Smooth muscle cell (in vitro differentiated cells): ENCODE data around the gene OR7C1. TPM values are rescaled to one million over a fixed set of nuclear protein-coding genes. Genes with fewer than 3 reads are reported as not detected.

Experiments used
- DNase-seq: peaks from one replicate; lab custom pipeline; 2025; ENCODE audit not compliant: unreplicated experiment; lab: John Stamatoyannopoulos, UW
- H2AFZ ChIP-seq: fragments of 200-600 bp; sonication (generic); 2 replicates; pipeline ENCODE4 v1.6.0; 2016; ENCODE audit warnings: antibody characterized with exemption, low read depth, mild to moderate bottlenecking
- H3F3A ChIP-seq: fragments of 200-600 bp; sonication (generic); 2 replicates; pipeline ENCODE4 v1.6.0; 2017; ENCODE audit warnings: antibody characterized with exemption, low read depth
- H3K27ac ChIP-seq: fragments of 200-600 bp; sonication (generic); 2 replicates; pipeline ENCODE4 v1.5.1; 2016; ENCODE audit warnings: low read depth, mild to moderate bottlenecking
- H3K27me3 ChIP-seq: fragments of 200-600 bp; sonication (generic); 2 replicates; pipeline ENCODE4 v1.6.1; 2016; ENCODE audit warnings: low read depth, mild to moderate bottlenecking
- H3K36me3 ChIP-seq: fragments of 200-600 bp; sonication (generic); 2 replicates; pipeline ENCODE4 v1.5.1; 2016; ENCODE audit warnings: low read depth
- H3K4me1 ChIP-seq: fragments of 200-600 bp; sonication (generic); 2 replicates; pipeline ENCODE4 v1.5.1; 2016; ENCODE audit warnings: low read depth
- H3K4me2 ChIP-seq: fragments of 200-600 bp; sonication (generic); 2 replicates; pipeline ENCODE4 v1.6.0; 2016; ENCODE audit warnings: mild to moderate bottlenecking
- H3K4me3 ChIP-seq: fragments of 200-600 bp; sonication (generic); 2 replicates; pipeline ENCODE4 v1.5.1; 2016; ENCODE audit warnings: mild to moderate bottlenecking
- H3K79me2 ChIP-seq: fragments of 200-600 bp; sonication (generic); 2 replicates; pipeline ENCODE4 v1.6.0; 2016; ENCODE audit warnings: low read depth, mild to moderate bottlenecking
- H3K9ac ChIP-seq: fragments of 200-600 bp; sonication (generic); 2 replicates; pipeline ENCODE4 v1.6.0; 2016; ENCODE audit warnings: low read depth
- H3K9me3 ChIP-seq: fragments of 200-600 bp; sonication (generic); replicated peaks from 2 replicates; pipeline ENCODE4 v1.5.1; 2016; ENCODE audit warnings: low read depth
- H4K20me1 ChIP-seq: fragments of 200-600 bp; sonication (generic); 2 replicates; pipeline ENCODE4 v1.6.0; 2016; ENCODE audit warnings: low read depth
- WGBS: methylation state at CpG from one replicate; pipeline ENCODE4 v1.1.7; 2016; ENCODE audit warnings: low lambda C conversion rate; 5-methylcytosine and 5-hydroxymethylcytosine counted together
- polyA plus RNA-seq: library from polyadenylated mRNA; unstranded; fragments of >200 nt; fragmentation: Nextera tagmentation; extraction: Ambion mirVana; gene quantifications from 2 replicates; pipeline ENCODE4 v1.2.1, GENCODE V29; 2016
- total RNA-seq: library from RNA; depleted of rRNA; stranded (reverse); fragments of >200 nt; gene quantifications from 2 replicates; pipeline ENCODE4 v1.2.3, GENCODE V29; 2014
- TF ChIP-seq, protein P1 (sequence below): fragments of 200-600 bp; sonication (generic); IDR thresholded peaks from 2 replicates; pipeline ENCODE4 v1.5.1; 2017; ENCODE audit warnings: borderline replicate concordance, mild to moderate bottlenecking, antibody characterized with exemption; ENCODE audit not compliant: insufficient read depth, poor library complexity, severe bottlenecking

Gene OR7C1
- total and polyA plus RNA-seq, 2 experiments from 2014 or later, result not detected

DNA sequence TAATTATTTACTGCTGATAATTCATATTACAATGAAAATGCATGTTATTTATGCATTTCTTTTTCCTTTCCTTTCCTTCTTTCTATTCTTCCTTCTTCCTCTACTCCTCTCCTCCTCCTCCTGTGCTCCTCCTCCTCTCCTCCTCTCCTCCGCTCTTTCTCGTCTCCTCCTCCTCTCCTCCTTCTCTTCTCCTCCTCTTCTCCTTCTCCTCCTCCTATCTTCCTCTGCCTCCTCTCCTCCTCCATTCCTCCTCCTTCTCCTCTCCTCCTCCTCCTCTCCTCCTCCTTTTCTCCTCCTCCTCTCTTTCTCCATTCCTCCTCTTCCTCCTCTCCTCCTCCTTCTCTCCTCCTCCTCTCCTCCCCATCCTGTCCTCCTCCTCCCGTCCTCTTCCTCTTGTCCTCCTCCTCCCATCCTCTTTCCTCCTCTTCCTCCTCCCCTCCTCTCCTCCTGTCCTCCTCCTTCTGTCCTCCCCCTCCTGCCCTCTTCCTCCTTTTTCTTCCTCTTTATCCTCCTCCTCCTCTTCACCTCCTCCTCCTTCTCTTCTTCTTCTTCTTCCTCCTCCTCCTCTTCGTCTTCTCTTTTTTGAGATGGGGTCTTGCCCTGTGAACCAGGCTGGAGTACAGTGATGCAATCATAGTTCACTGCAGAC, 71.4 kb downstream of the OR7C1 start:
- Histone ChIP-seq H3K9me3 (no peaks in the 10 kb centered on the region), H3F3A (no peaks in the 10 kb centered on the region), H3K79me2 (no peaks in the 10 kb centered on the region), H3K36me3 (no peaks in the 10 kb centered on the region), H2AFZ (no peak overlapping the region), H4K20me1 (no peaks in the 10 kb centered on the region), H3K27ac (no peak overlapping the region), H3K4me1 (no peaks in the 10 kb centered on the region), H3K4me3 (no peak overlapping the region), H3K27me3 (no peaks in the 10 kb centered on the region), H3K4me2 (no peak overlapping the region), H3K9ac (no peak overlapping the region)
- 73% methylated on average over 4 of the region's 4 CpGs for WGBS
- TF ChIP-seq, protein P1, sequence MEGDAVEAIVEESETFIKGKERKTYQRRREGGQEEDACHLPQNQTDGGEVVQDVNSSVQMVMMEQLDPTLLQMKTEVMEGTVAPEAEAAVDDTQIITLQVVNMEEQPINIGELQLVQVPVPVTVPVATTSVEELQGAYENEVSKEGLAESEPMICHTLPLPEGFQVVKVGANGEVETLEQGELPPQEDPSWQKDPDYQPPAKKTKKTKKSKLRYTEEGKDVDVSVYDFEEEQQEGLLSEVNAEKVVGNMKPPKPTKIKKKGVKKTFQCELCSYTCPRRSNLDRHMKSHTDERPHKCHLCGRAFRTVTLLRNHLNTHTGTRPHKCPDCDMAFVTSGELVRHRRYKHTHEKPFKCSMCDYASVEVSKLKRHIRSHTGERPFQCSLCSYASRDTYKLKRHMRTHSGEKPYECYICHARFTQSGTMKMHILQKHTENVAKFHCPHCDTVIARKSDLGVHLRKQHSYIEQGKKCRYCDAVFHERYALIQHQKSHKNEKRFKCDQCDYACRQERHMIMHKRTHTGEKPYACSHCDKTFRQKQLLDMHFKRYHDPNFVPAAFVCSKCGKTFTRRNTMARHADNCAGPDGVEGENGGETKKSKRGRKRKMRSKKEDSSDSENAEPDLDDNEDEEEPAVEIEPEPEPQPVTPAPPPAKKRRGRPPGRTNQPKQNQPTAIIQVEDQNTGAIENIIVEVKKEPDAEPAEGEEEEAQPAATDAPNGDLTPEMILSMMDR, result no peak
- no peak for DNase-seq

- no peaks in the 10 kb centered on the region for H3K9me3 ChIP-seq
Measured at GRCh38 chr19:14762111-14762510, 72.9 kb downstream of the OR7C1 start.

DNA sequence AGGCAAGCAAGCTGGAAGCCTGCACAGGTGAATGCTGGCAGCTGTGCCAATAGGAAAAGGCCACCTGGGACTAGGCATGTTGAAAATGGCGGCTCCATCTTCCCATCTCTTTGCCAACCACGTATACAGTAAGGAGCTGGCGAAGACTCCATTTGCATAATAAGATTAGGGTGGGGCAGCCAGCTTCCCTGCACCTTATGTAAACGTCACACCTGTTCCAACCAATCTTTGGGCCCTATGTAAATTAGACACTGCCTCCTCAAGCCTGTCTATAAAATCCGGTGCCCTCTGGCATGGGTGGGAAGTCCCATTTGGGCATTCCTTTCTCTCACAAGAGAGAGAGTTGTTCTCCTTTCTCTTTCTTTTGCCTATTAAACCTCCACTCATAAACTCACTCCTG, 73.4 kb downstream of the OR7C1 start:
- TF ChIP-seq, protein P1, result no peak
- H3K4me1 ChIP-seq, result no peaks in the 10 kb centered on the region
- no peaks in the 10 kb centered on the region for H4K20me1 ChIP-seq
- H3K27ac ChIP-seq, result no peak overlapping the region
- H3K36me3 ChIP-seq, result no peaks in the 10 kb centered on the region
- WGBS, result 69% methylated on average over 5 of the region's 5 CpGs
- H3K4me2 ChIP-seq, result no peak overlapping the region
- H3K9me3 ChIP-seq, result no peaks in the 10 kb centered on the region
- no peaks in the 10 kb centered on the region for H3F3A ChIP-seq
- no peaks in the 10 kb centered on the region for H3K27me3 ChIP-seq
- H3K79me2 ChIP-seq, result no peaks in the 10 kb centered on the region
- no peak overlapping the region for H2AFZ ChIP-seq
- H3K9ac ChIP-seq, result no peak overlapping the region
- H3K4me3 ChIP-seq, result no peak overlapping the region
- no peak for DNase-seq

More at GRCh38 chr19:14762111-14762510, 72.9 kb downstream of the OR7C1 start:
- H4K20me1 ChIP-seq, result no peaks in the 10 kb centered on the region
- H3K79me2 ChIP-seq, result no peaks in the 10 kb centered on the region
- no peaks in the 10 kb centered on the region for H3K36me3 ChIP-seq
- no peak overlapping the region for H2AFZ ChIP-seq
- no peaks in the 10 kb centered on the region for H3K4me1 ChIP-seq
- TF ChIP-seq, protein P1, result no peak
- H3K27ac ChIP-seq, result no peak overlapping the region
- no peak overlapping the region for H3K4me2 ChIP-seq
- H3K27me3 ChIP-seq, result no peaks in the 10 kb centered on the region
- DNase-seq, result no peak
- WGBS, result 100% methylated on average over 2 of the region's 2 CpGs
- H3K9ac ChIP-seq, result no peak overlapping the region
- H3F3A ChIP-seq, result no peaks in the 10 kb centered on the region
- no peak overlapping the region for H3K4me3 ChIP-seq

DNA sequence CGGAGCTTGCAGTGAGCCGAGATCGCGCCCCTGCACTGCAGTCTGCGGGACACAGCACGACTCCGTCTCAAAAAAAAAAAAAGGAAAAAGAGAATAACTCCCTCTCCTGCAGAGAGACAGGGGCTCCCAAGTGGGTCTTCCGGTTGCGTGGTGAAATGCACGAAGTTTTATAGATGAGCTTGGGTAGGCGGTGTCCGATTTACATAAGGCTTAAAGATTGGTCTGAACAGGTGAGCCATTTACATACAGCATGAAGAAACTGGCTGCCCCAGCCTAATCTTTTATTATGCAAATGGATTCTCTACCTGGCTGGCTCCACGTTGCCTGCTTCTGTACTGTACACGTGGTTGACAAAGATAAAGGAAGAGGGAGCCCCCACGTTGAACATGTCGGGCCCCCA, 76.2 kb downstream of the OR7C1 start:
- no peaks in the 10 kb centered on the region for H3K9me3 ChIP-seq
- H3K36me3 ChIP-seq, result no peaks in the 10 kb centered on the region
- H3K27ac ChIP-seq, result no peak overlapping the region
- no peak overlapping the region for H2AFZ ChIP-seq
- TF ChIP-seq, protein P1, result no peak
- no peaks in the 10 kb centered on the region for H3K27me3 ChIP-seq
- H3K4me1 ChIP-seq, result no peaks in the 10 kb centered on the region
- H3K79me2 ChIP-seq, result no peaks in the 10 kb centered on the region
- H3K4me2 ChIP-seq, result peak overlapping the region; percentile 67
- no peaks in the 10 kb centered on the region for H3F3A ChIP-seq
- H4K20me1 ChIP-seq, result no peaks in the 10 kb centered on the region
- peak overlapping the region; percentile 38 for H3K4me3 ChIP-seq
- no peak overlapping the region for H3K9ac ChIP-seq
- WGBS, result 5% methylated on average over 13 of the region's 16 CpGs
- DNase-seq, result no peak
